ENCODE data around the gene ZSCAN10. TPM values are rescaled to one million over a fixed set of nuclear protein-coding genes. Genes with fewer than 3 reads are reported as not detected.

ZSCAN10 gene
- total and polyA plus RNA-seq, 9 of the 15 experiments (the other 6 are each of a cell fraction or from before 2014, with no cell fraction given), result 0.22 TPM; not detected in 8

- TF ChIP-seq BCLAF1 (IDR thresholded peaks at IDR 0.05; ENCODE audit: borderline replicate concordance in 1 of 2, control insufficient read depth in 1 of 2, low read depth in 2 of 2, low read length in 1 of 2) (peak in 1 of 2 experiments; percentile 49; a peak in 1 of 4 replicates), MAX (CRISPR knock-in tag; IDR thresholded peaks at IDR 0.05) (no peak), ZNF639 (CRISPR knock-in tag; conservative IDR thresholded peaks at IDR 0.05 in 1 of 2, IDR thresholded peaks at IDR 0.05 in 1 of 2) (peak in 1 of 2 experiments; percentile 51; a peak in 1 of 4 replicates), NFXL1 (CRISPR knock-in tag; IDR thresholded peaks at IDR 0.05) (no peak), FOXK2 (conservative IDR thresholded peaks at IDR 0.05 in 1 of 2, IDR thresholded peaks at IDR 0.05 in 1 of 2; ENCODE audit: low read depth in 2 of 2) (0 out of 4 replicates have a peak, but pooled peaks of 1 of the 2 experiments have one; percentile 31), CREM (IDR thresholded peaks at IDR 0.05; ENCODE audit: low read depth) (peak; percentile 70), MAFF (IDR thresholded peaks at IDR 0.05; ENCODE audit: low read length) (no peak), SMARCE1 (IDR thresholded peaks at IDR 0.05) (0 out of 2 replicates have a peak, but pooled peaks have one; percentile 16), TAF1 (IDR thresholded peaks at IDR 0.05; ENCODE audit: control insufficient read depth, extremely low read depth, insufficient read depth, low read length, severe bottlenecking) (peak; percentile 84), ZNF175 (CRISPR knock-in tag; IDR thresholded peaks at IDR 0.05; ENCODE audit: low read depth) (0 out of 2 replicates have a peak, but pooled peaks have one; percentile 42), NEUROD1 (IDR thresholded peaks at IDR 0.05; ENCODE audit: borderline replicate concordance, low read depth, low read length, partially characterized antibody) (peak; percentile 76), ZNF644 (tag; IDR thresholded peaks at IDR 0.05; ENCODE audit: low read depth) (no peak), SAFB (IDR thresholded peaks at IDR 0.05; ENCODE audit: borderline replicate concordance, low read depth, low read length) (no peak), MYC (IDR thresholded peaks at IDR 0.05; ENCODE audit: low read depth, low read length) (peak; percentile 75), MYC (CRISPR knock-in tag; IDR thresholded peaks at IDR 0.05; ENCODE audit: borderline replicate concordance, low read depth) (0 out of 2 replicates have a peak, but pooled peaks have one; percentile 13), NR2C2 (CRISPR knock-in tag; IDR thresholded peaks at IDR 0.05) (no peak), NR2C2 (tag; IDR thresholded peaks at IDR 0.05) (peak; percentile 84), FOXJ3 (CRISPR knock-in tag; IDR thresholded peaks at IDR 0.05) (no peak), PHB2 (IDR thresholded peaks at IDR 0.05; ENCODE audit: low read depth) (no peak), YBX1 (IDR thresholded peaks at IDR 0.05) (no peak), TRIM24 (IDR thresholded peaks at IDR 0.05) (peak in 1 of 2 experiments; percentile 96; a peak in 2 of 4 replicates), PCBP2 (IDR thresholded peaks at IDR 0.05; ENCODE audit: low read depth, low read length, poor library complexity, severe bottlenecking) (no peak)
Observed at GRCh38 chr16:3112058-3112880, 13.2 kb upstream of the ZSCAN10 start, which contains the start of gene ZNF205 (continued).
